ENCODE results near the gene NPAS3.

DNA sequence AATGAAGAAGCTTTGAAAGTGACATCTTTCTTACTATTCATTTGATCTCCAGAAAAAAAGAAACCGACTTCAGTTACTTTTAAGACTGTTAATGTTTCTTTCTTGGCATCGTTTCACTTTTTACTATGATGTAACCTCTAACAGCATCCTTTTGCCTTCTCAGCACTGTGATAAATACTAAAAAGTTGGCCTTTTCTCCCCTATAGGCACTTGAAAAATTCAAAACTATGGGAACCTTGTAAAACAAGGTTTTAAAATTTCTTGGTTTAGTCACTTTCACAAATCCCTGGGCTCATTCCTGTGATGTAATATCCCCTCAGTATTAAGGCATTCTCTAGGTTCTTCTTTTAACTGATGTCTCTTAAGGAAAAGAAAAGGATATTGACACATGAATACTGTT is 730.4 kb downstream of the NPAS3 start:
- TF ChIP-seq, protein P1, sequence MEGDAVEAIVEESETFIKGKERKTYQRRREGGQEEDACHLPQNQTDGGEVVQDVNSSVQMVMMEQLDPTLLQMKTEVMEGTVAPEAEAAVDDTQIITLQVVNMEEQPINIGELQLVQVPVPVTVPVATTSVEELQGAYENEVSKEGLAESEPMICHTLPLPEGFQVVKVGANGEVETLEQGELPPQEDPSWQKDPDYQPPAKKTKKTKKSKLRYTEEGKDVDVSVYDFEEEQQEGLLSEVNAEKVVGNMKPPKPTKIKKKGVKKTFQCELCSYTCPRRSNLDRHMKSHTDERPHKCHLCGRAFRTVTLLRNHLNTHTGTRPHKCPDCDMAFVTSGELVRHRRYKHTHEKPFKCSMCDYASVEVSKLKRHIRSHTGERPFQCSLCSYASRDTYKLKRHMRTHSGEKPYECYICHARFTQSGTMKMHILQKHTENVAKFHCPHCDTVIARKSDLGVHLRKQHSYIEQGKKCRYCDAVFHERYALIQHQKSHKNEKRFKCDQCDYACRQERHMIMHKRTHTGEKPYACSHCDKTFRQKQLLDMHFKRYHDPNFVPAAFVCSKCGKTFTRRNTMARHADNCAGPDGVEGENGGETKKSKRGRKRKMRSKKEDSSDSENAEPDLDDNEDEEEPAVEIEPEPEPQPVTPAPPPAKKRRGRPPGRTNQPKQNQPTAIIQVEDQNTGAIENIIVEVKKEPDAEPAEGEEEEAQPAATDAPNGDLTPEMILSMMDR (conservative IDR thresholded peaks at IDR 0.05; ENCODE audit: low read depth, low read length) = no peak
- no peak for TF ChIP-seq EZH2 (IDR thresholded peaks at IDR 0.05; ENCODE audit: borderline replicate concordance, low read depth, low read length, poor library complexity, severe bottlenecking)
